ENCODE results near the gene THPO. TPM values are rescaled to one million over a fixed set of nuclear protein-coding genes. Genes with fewer than 3 reads are reported as not detected.
A peak's percentile ranks its signal among the peaks of the same experiment; 100 is the strongest.

THPO gene
- total and polyA plus RNA-seq, 9 of the 15 experiments (the other 6 are each of a cell fraction or from before 2014, with no cell fraction given) = 0.11 to 1.1 (median 0.35) TPM; not detected in 1

DNA sequence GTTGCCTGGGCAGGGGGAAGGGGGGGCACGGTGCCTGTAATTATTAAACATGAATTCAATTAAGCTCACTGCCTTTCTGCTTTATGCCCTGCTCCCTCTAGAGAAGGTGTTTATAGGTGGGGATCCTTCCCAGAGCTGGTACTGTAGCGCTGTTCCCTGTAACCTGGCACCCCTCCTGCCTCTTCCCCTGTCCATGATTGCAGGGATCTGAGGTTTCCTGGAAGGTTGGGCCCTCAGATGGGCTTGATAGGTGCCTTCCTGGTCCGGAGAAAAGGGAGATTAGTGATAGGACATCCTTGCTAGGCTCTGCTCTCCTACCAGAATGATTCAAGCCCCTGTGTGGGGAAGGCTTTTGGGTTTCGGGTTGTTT is 42.7 kb downstream of the THPO start:
- ChIA-PET CTCF (ENCODE audit: low intra/inter-chr PET ratio) (no interaction called here), POLR2A (interaction anchor here (0.6 to 0.9 kb wide), 4 partner anchors 9 to 24 kb away, joined by 3 to 5 read pairs (median 3); no protein-coding TSS in a partner anchor)
- H4K20me1 ChIP-seq (replicated peaks; ENCODE audit: control insufficient read depth, insufficient read depth, low read length) = peaks cover 24% of the 10 kb centered on the region
- 60% methylated on average over 4 of the region's 4 CpGs for WGBS (ENCODE audit: insufficient coverage, low coverage, missing lambda C conversion rate)
- no peaks in the 10 kb centered on the region for H3K9me3 ChIP-seq (replicated peaks; ENCODE audit: control insufficient read depth, insufficient read depth, low read depth, low read length)
- H3K9ac ChIP-seq (ENCODE audit: insufficient read depth in 1 of 2, low read depth in 2 of 2, low read length in 2 of 2) = peak overlapping the region; percentile 70 to 98; a peak in 2 of 4 replicates
- no peak overlapping the region for H2AFZ ChIP-seq (ENCODE audit: low read depth, low read length)
- peak; percentile 44; the same call in 1 of the 2 replicates for TF ChIP-seq ZNF197 (CRISPR knock-in tag; IDR thresholded peaks at IDR 0.05; ENCODE audit: low read depth)
- TF ChIP-seq, protein P1, sequence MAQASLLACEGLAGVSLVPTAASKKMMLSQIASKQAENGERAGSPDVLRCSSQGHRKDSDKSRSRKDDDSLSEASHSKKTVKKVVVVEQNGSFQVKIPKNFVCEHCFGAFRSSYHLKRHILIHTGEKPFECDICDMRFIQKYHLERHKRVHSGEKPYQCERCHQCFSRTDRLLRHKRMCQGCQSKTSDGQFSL (CRISPR knock-in tag; IDR thresholded peaks at IDR 0.05) = 0 out of 2 replicates have a peak, but pooled peaks have one; percentile 2
- TF ChIP-seq, protein P1 (tag; IDR thresholded peaks at IDR 0.05) = no peak
- TF ChIP-seq, protein P2, sequence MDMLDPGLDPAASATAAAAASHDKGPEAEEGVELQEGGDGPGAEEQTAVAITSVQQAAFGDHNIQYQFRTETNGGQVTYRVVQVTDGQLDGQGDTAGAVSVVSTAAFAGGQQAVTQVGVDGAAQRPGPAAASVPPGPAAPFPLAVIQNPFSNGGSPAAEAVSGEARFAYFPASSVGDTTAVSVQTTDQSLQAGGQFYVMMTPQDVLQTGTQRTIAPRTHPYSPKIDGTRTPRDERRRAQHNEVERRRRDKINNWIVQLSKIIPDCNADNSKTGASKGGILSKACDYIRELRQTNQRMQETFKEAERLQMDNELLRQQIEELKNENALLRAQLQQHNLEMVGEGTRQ (CRISPR knock-in tag; IDR thresholded peaks at IDR 0.05) = no peak
- no peak for TF ChIP-seq PTBP1 (IDR thresholded peaks at IDR 0.05; ENCODE audit: low read depth, low read length)
- peaks cover 51 to 62% of the 10 kb centered on the region in 2 experiments for H3K4me1 ChIP-seq (replicated peaks in 1 of 2; ENCODE audit: control insufficient read depth in 2 of 2, insufficient read depth in 2 of 2, low read length in 2 of 2)
- DNase-seq (ENCODE audit: extremely low read depth in 1 of 4, low spot score in 3 of 4) (peak in 1 of 4 experiments; percentile 24), FAIRE-seq (no peak), ATAC-seq (peak; percentile 5)
- H3K36me3 ChIP-seq (ENCODE audit: control insufficient read depth, insufficient read depth, low read length) = peaks cover 52% of the 10 kb centered on the region
- intact Hi-C loops (cut with micrococcal nuclease) = no loop called here
- H3K9me1 ChIP-seq (ENCODE audit: control insufficient read depth, insufficient read depth, low read length) = peaks cover 11% of the 10 kb centered on the region
- H3K27ac ChIP-seq (ENCODE audit: extremely low read depth, low read depth, low read length) = peak overlapping the region; percentile 83
- in situ Hi-C loops (cut with MboI) = no loop called here
- H3K27me3 ChIP-seq (ENCODE audit: control insufficient read depth in 2 of 2, insufficient read depth in 2 of 2, low read length in 2 of 2) = no peaks in the 10 kb centered on the region
- peak overlapping the region; percentile 62; the same call in 1 of the 2 replicates for H3K4me3 ChIP-seq
- H3K4me2 ChIP-seq (ENCODE audit: insufficient read depth, low read length) = peak overlapping the region; percentile 80
- peaks cover 16% of the 10 kb centered on the region for H3K79me2 ChIP-seq (ENCODE audit: control insufficient read depth, insufficient read depth, low read length)
- BruUV-seq (replicated peaks) = no TSS peak

Measured in K562 (cell line).